GM18511 (cell line): Measurements from ENCODE around the gene PDPK1.
"Not testable (repeated sequence)": the region's sequence is repeated elsewhere in the genome, so short reads cannot be mapped to it uniquely, and the experiment has no call there.

Source experiments
- ATAC-seq: cut with Tn5 transposase; IDR thresholded peaks from one replicate; pipeline ENCODE4 v1.9.1; 2021; ENCODE audit warnings: mild to moderate bottlenecking, moderate library complexity; ENCODE audit not compliant: unreplicated experiment

The PDPK1 gene

GRCh38 chr16:2609827-2610470 lies 72.1 kb downstream of the PDPK1 start:
- ATAC-seq, result no peak

GRCh38 chr16:2610781-2611498 lies 73.1 kb downstream of the PDPK1 start:
- ATAC-seq, result no peak

DNA sequence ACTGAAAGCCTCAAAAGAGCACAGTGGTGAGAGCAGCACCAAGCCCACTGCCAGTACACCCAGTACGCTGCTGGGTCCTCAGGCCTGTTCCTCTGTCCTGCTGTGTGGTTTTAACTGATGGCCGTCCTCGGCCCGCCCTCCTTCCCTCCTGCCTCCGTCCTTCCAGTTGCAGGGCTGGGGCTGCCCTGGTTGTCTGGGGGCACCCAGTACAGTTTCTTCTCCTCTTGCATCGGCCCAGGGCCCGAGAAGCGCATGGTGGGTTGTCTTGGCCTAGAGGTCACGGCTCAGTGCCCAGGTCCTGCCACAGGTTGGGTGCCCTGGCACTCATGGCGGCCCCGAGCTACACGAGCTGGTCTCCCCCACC lies 73.7 kb downstream of the PDPK1 start:
- ATAC-seq, result no peak

DNA sequence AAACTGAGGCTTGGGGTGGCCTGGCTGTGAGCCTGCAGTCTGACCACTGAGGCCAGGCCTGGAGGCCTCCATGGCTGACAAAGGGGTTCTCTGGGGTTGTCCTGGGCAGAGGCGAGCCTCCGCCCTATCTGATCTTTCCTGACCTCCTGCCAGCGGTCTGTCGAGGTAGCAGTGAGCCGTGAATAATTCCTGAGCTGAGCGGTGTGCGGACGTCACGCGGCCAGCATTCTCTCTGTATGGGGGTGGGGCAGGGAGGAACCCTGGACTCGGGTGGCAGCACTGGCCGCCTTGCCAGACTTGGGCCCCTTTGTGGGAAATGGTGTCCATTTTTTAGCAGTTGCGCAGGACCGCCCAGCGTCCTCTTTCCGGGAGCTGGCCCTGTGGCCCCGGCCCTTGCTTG lies 74.1 kb downstream of the PDPK1 start:
- not testable (repeated sequence) for ATAC-seq

- not testable (repeated sequence) for ATAC-seq
These were observed 75.4 kb downstream of the PDPK1 start for GRCh38 chr16:2613251-2613650.

DNA sequence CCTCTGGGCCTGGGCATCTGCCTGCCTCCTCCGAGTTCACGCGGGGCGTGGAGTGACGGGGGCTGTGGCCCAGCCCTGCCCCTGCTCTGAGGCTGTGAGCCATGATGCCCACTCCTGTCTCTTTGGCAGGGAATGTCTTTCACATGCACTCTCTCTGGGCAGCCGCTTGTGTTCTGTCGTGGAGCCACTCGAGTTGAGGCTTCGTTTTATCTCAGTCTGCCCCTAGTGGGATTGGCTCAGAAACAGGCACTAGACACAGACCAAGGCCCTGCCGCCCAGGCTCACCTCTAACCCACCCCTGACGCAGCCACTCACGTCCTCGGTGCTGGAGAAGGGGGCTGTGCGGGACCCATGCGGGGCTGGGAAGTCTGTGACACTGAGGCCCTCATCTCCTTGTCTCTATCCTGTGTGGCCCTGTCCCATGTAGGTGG lies 77.0 kb downstream of the PDPK1 start:
- no peak for ATAC-seq

GRCh38 chr16:2618964-2619363 lies 81.1 kb downstream of the PDPK1 start:
- not testable (repeated sequence) for ATAC-seq

- not testable (repeated sequence) for ATAC-seq
These were observed 81.8 kb downstream of the PDPK1 start for GRCh38 chr16:2619628-2620027.

DNA sequence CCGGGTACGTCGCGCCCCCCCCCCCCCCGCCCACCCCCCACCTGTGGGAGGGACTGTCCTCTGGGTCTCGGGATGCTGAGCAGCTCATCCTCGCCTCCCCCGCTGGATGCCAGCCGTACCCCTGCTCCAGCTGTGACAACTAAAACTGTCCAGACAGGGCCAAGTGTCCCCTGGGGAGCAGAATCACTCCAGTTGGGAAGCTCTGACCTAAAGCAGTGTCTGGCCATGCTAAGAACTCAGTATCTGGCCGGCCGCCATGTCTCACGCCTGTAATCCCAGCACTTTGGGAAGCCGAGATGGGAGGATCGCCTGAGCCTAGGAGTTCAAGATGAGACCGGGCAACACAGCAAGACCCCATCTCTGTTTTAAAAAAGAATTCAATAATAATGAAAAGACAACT lies 83.0 kb downstream of the PDPK1 start:
- not testable (repeated sequence) for ATAC-seq

DNA sequence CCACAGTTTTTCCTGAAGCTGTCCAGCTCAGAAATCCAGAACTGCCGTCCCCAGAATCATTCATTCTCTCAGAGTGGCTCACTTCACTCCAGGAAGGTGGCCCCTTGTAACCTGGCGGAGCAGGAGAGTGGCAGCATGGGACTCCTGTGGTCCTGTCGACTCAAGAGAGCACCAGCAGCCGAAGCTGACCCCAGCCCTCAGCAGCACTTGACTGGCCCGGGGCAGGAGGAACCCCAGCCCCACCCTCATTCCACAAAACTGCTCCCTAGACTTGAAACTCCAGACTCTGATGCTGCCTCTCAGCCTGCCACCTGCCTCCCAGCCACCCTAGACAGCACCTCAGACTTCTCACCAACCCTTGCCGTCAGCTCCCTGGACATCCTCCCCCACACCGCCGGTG lies 83.6 kb downstream of the PDPK1 start:
- not testable (repeated sequence) for ATAC-seq

DNA sequence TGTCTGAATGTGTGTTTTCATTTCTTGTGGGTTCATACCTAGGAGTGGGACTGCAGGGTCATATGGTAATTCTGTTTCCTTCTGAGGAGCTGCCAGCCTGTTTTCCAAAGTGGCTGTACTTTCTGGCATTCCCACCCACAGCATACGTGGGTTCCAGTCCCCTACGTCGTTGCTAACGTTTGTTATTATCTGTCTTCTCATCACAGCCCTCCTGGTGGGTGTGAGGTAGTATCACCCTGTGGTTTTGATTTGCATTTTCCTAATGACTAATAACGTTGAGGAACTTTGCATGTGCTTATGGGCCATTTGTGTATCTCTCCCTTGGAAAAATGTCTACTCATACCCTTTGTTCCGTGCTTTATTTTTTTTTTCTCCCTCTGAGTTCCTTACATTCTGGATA lies 89.3 kb downstream of the PDPK1 start:
- ATAC-seq, result not testable (repeated sequence)

- not testable (repeated sequence) for ATAC-seq
These were observed 93.4 kb downstream of the PDPK1 start for GRCh38 chr16:2631203-2631602.

DNA sequence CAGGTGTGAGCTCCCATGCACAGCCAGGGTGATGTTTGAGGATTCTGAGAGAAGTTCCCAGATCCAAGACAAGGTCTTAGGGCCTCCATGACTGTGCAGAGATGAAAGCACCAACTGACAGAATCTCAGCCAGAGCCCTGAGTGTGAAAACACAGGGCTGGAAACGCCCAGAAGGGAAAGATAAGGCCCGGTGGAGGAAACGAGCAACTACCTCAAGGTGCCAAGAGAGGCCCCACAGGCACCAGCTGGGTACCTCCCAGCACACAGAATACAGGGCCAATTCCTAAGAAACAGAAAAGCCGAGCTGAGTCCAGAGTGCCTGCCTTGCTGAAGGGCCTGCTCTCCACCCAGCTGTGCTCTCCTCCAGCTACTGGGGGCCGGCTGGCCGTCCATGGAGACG lies 94.5 kb downstream of the PDPK1 start:
- not testable (repeated sequence) for ATAC-seq

DNA sequence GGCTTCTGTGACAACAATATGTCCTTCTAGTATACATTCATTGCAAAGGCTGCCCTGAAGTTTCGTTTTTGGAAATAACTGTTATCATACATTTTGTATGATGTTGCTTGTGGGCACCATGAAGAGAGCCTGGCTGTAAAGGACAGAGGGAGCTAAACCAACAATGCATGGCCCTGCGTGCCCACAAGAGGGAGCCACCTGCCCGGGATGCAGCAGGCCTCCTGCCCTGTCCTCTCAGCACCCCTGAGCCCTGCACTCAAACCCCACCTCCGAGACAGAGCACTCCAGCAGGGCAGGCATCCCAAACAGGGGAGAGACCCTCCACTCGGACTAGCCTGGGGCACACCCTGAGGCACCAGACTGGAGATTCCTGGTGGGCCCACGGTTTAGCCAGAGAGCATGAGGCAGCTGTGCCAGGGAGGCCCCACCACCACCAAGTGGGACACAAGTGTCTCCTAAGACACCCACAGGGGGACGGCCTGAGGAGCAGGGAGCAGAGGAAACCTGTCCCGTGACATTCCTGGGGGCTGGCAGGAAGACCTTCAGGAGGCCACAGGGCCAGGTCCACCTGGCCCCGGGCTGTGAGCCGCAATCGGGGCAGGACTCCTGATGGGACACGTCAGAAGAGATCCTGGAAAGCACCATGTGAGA lies 101.4 kb downstream of the PDPK1 start:
- ATAC-seq, result not testable (repeated sequence)

- peak; percentile 54 for ATAC-seq
These were observed 101.9 kb downstream of the PDPK1 start for GRCh38 chr16:2639722-2640072.

GRCh38 chr16:2642561-2642960 lies 104.7 kb downstream of the PDPK1 start:
- ATAC-seq, result not testable (repeated sequence)

DNA sequence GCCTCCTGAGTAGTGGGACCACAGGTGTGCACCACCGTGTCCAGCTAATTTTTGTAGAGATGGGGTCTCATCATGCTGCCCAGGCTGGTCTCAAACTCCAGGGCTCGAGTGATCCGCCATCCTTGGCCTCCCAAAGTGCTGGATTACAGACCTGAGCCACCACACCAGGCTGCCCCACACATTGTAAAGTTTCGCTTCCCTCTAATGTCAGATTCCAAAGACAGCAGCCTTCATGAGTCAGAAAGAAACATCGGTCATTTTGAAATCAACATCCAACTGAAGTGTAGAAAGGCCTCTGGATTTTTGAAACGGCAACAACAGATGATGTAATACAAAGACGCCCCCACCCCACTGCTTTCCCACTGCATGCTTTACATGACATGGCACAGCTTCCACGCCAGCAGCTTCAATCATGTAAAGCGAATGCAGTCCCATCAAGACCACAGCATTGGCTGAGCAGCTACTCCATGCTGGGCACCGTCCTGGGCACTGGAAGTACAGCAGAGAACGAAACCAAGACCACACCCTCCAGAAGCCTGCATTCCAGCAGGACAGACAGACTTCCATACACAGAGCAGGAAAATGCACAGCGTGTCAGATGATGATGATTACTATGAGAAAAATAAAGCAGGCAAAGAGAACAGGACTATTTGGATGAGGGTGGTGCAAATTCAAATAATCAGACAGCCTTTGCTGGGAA lies 107.1 kb downstream of the PDPK1 start:
- ATAC-seq, result not testable (repeated sequence)

DNA sequence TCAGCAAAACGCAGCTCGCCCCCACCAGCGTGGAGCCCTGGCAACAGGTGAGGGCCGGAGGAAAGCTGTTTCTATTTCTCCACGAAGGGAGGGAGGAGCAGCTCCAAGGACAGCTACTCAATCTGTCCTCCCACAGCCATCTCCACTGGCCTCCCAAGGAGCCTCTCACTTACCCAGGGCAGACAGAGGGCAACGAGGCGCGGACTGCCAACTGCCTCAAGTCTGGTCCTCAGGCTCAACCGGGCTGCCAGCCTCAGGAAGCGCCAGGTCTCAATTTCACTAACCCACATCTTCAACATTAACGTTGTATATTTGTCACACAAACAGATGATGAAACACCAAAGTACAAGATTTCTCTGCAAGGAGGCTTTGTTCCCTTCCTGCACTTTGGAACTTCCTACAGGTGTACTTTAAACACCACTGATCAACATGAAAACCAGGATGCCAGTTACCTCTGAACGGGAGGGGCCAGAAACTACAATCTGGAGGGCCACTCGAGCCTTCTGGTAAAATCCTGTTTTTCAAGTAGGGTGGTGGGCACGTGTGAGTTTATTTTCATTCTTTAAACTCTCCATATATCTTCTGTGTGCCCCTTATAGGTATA lies 113.5 kb downstream of the PDPK1 start:
- not testable (repeated sequence) for ATAC-seq
